GM23338 (cell line): ENCODE data around the gene MCUB.

Experiments
- CTCF ChIP-seq, 2 experiments: fragments of 200-600 bp in 1 of 2; sonication (generic) in 1 of 2; conservative IDR thresholded peaks; 2 replicates each; pipeline versions ENCODE4 v1.5.1 to v1.6.1; 2016 to 2017; ENCODE audit warnings: antibody characterized with exemption in 2 of 2, low read depth in 2 of 2, mild to moderate bottlenecking in 2 of 2, moderate library complexity in 1 of 2
- ETS1 ChIP-seq: IDR thresholded peaks from 2 replicates; pipeline ENCODE4 v1.6.1; 2016; ENCODE audit warnings: antibody characterized with exemption
- EZH2 ChIP-seq: fragments of 200-600 bp; sonication (generic); IDR thresholded peaks from one replicate; pipeline ENCODE4 v1.8.0; 2017; ENCODE audit warnings: antibody characterized with exemption, mild to moderate bottlenecking, low read depth; ENCODE audit not compliant: unreplicated experiment
- NANOG ChIP-seq: IDR thresholded peaks from 2 replicates; pipeline ENCODE4 v1.6.1; 2016; ENCODE audit warnings: antibody characterized with exemption, borderline replicate concordance
- POLR2AphosphoS5 ChIP-seq: IDR thresholded peaks from 2 replicates; pipeline ENCODE4 v1.6.1; 2016; ENCODE audit warnings: antibody characterized with exemption, low read depth
- REST ChIP-seq: IDR thresholded peaks from one replicate; pipeline ENCODE4 v1.6.1; 2018; ENCODE audit warnings: antibody characterized with exemption; ENCODE audit not compliant: unreplicated experiment
- ZNF114 ChIP-seq: fragments of 250-450 bp; sonication (Bioruptor Pico); IDR thresholded peaks from 2 replicates; pipeline ENCODE4 v1.5.0; 2020; ENCODE audit warnings: mild to moderate bottlenecking, moderate library complexity

GRCh38 chr4:109547394-109547793 lies 12.7 kb upstream of the MCUB start:
- no peak for TF ChIP-seq CTCF (conservative IDR thresholded peaks at IDR 0.05; ENCODE audit: low read depth in 2 of 2)
- no peak for TF ChIP-seq NANOG
- no peak for TF ChIP-seq POLR2AphosphoS5
- TF ChIP-seq REST, result no peak
- no peak for TF ChIP-seq EZH2
- TF ChIP-seq ZNF114 (CRISPR knock-in tag), result no peak
- no peak for TF ChIP-seq ETS1
